ENCODE results near the gene STAU1. TPM values are rescaled to one million over a fixed set of nuclear protein-coding genes. Genes with fewer than 3 reads are reported as not detected.
"Not testable (repeated sequence)": the region's sequence is repeated elsewhere in the genome, so short reads cannot be mapped to it uniquely, and the experiment has no call there.

The STAU1 gene
- total RNA-seq, 2 experiments from 2014 or later, result 59.8 to 62.3 TPM

- ChIA-PET CTCF (interaction anchor here (1.1 kb wide), 1 partner anchor 106 kb away, joined by 3 read pairs; no protein-coding TSS in a partner anchor), POLR2A (interaction anchor here (0.6 kb wide), 2 partner anchors 13 to 23 kb away, joined by 4 read pairs; no protein-coding TSS in a partner anchor)
- Mint-ChIP-seq H3K4me1 (ENCODE audit: low read depth) (no peaks in the 10 kb centered on the region), H3K27me3 (no peaks in the 10 kb centered on the region), H3K36me3 (peaks cover 34% of the 10 kb centered on the region), H3K9me3 (no peaks in the 10 kb centered on the region), H3K27ac (no peak overlapping the region), H3K4me3 (no peak overlapping the region)
- DNase-seq, result no peak
- intact Hi-C loops (cut with micrococcal nuclease), result no loop called here
Measured at GRCh38 chr20:49110767-49111694, 77.1 kb downstream of the STAU1 start.

- Mint-ChIP-seq H3K4me3 (no peak overlapping the region), H3K4me1 (ENCODE audit: low read depth) (no peaks in the 10 kb centered on the region), H3K27ac (no peak overlapping the region), H3K36me3 (peaks cover 32% of the 10 kb centered on the region), H3K9me3 (no peaks in the 10 kb centered on the region), H3K27me3 (no peaks in the 10 kb centered on the region)
- POLR2A ChIA-PET, result no interaction called here
- no peak for DNase-seq
- intact Hi-C loops (cut with micrococcal nuclease), result no loop called here
- CTCF ChIA-PET, result interaction anchor here (1.0 to 1.4 kb wide), 2 partner anchors 11 to 111 kb away, joined by 3 to 4 read pairs; no protein-coding TSS in a partner anchor
Measured at GRCh38 chr20:49106328-49106727, 81.8 kb downstream of the STAU1 start.

GRCh38 chr20:49104979-49105547 lies 83.1 kb downstream of the STAU1 start:
- H3K4me3 Mint-ChIP-seq; H3K4me1 Mint-ChIP-seq (ENCODE audit: low read depth); H3K27ac Mint-ChIP-seq; DNase-seq; intact Hi-C loops (cut with micrococcal nuclease); H3K27me3 Mint-ChIP-seq; H3K9me3 Mint-ChIP-seq; POLR2A ChIA-PET: not testable (repeated sequence)
- CTCF ChIA-PET, result interaction anchor here (3.1 kb wide), 1 partner anchor 112 kb away, joined by 10 read pairs; no protein-coding TSS in a partner anchor
- H3K36me3 Mint-ChIP-seq, result peaks cover 29% of the 10 kb centered on the region

GRCh38 chr20:49104365-49104648 lies 83.8 kb downstream of the STAU1 start:
- Mint-ChIP-seq H3K9me3 (no peaks in the 10 kb centered on the region), H3K4me3 (no peak overlapping the region), H3K27ac (no peak overlapping the region), H3K4me1 (ENCODE audit: low read depth) (peaks cover 9% of the 10 kb centered on the region), H3K27me3 (no peaks in the 10 kb centered on the region), H3K36me3 (peaks cover 28% of the 10 kb centered on the region)
- CTCF ChIA-PET, result interaction anchor here (3.1 kb wide), 1 partner anchor 113 kb away, joined by 10 read pairs; no protein-coding TSS in a partner anchor
- POLR2A ChIA-PET, result no interaction called here
- intact Hi-C loops (cut with micrococcal nuclease), result no loop called here
- no peak for DNase-seq

- POLR2A ChIA-PET, result interaction anchor here (1.5 kb wide), 1 partner anchor 57 kb away, joined by 3 read pairs; the partner anchor contains the start of gene CSE1L
- intact Hi-C loops (cut with micrococcal nuclease), result no loop called here
Measured at GRCh38 chr20:49103647-49104364, 84.3 kb downstream of the STAU1 start.

GRCh38 chr20:49103019-49103418 lies 85.1 kb downstream of the STAU1 start:
- CTCF ChIA-PET, result interaction anchor here (3.1 kb wide), 1 partner anchor 114 kb away, joined by 10 read pairs; no protein-coding TSS in a partner anchor
- no peak for DNase-seq
- H3K27ac Mint-ChIP-seq, result no peak overlapping the region
- no peak overlapping the region for H3K4me3 Mint-ChIP-seq
- H3K36me3 Mint-ChIP-seq, result peaks cover 38% of the 10 kb centered on the region
- H3K4me1 Mint-ChIP-seq (ENCODE audit: low read depth), result peaks cover 10% of the 10 kb centered on the region
- POLR2A ChIA-PET, result interaction anchor here (1.5 kb wide), 1 partner anchor 57 kb away, joined by 3 read pairs; the partner anchor contains the start of gene CSE1L
- H3K9me3 Mint-ChIP-seq, result no peaks in the 10 kb centered on the region
- no peaks in the 10 kb centered on the region for H3K27me3 Mint-ChIP-seq
- intact Hi-C loops (cut with micrococcal nuclease), result no loop called here

More at GRCh38 chr20:49103647-49104364, 84.3 kb downstream of the STAU1 start:
- no peak for DNase-seq
- Mint-ChIP-seq H3K27ac (no peak overlapping the region), H3K9me3 (no peaks in the 10 kb centered on the region), H3K4me1 (ENCODE audit: low read depth) (peaks cover 10% of the 10 kb centered on the region), H3K36me3 (peaks cover 30% of the 10 kb centered on the region), H3K27me3 (no peaks in the 10 kb centered on the region), H3K4me3 (no peak overlapping the region)
- CTCF ChIA-PET, result interaction anchor here (3.1 kb wide), 1 partner anchor 114 kb away, joined by 10 read pairs; no protein-coding TSS in a partner anchor

- peaks cover 10% of the 10 kb centered on the region for H3K4me1 Mint-ChIP-seq (ENCODE audit: low read depth)
- no peaks in the 10 kb centered on the region for H3K9me3 Mint-ChIP-seq
- H3K4me3 Mint-ChIP-seq, result no peak overlapping the region
- POLR2A ChIA-PET, result interaction anchor here (0.6 kb wide), 1 partner anchor 9 kb away, joined by 3 read pairs; no protein-coding TSS in a partner anchor
- DNase-seq, result no peak
- intact Hi-C loops (cut with micrococcal nuclease), result no loop called here
- H3K27ac Mint-ChIP-seq, result peak overlapping the region; percentile 42
- no peaks in the 10 kb centered on the region for H3K27me3 Mint-ChIP-seq
- peaks cover 50% of the 10 kb centered on the region for H3K36me3 Mint-ChIP-seq
- CTCF ChIA-PET, result interaction anchor here (0.9 to 1.1 kb wide), 2 partner anchors 116 to 508 kb away, joined by 3 read pairs; no protein-coding TSS in a partner anchor
Measured at GRCh38 chr20:49100972-49101371, 87.2 kb downstream of the STAU1 start.

GRCh38 chr20:49100292-49100691 lies 87.8 kb downstream of the STAU1 start:
- POLR2A ChIA-PET; H3K27me3 Mint-ChIP-seq; H3K4me3 Mint-ChIP-seq; H3K9me3 Mint-ChIP-seq; intact Hi-C loops (cut with micrococcal nuclease); DNase-seq: not testable (repeated sequence)
- peaks cover 10% of the 10 kb centered on the region for H3K4me1 Mint-ChIP-seq (ENCODE audit: low read depth)
- peaks cover 50% of the 10 kb centered on the region for H3K36me3 Mint-ChIP-seq
- H3K27ac Mint-ChIP-seq, result peak overlapping the region; percentile 47
- CTCF ChIA-PET, result interaction anchor here (1.1 kb wide), 1 partner anchor 508 kb away, joined by 3 read pairs; no protein-coding TSS in a partner anchor

- peaks cover 10% of the 10 kb centered on the region for H3K4me1 Mint-ChIP-seq (ENCODE audit: low read depth)
- intact Hi-C loops (cut with micrococcal nuclease), result no loop called here
- no peak for DNase-seq
- ChIA-PET POLR2A (interaction anchor here (1.5 kb wide), 1 partner anchor 11 kb away, joined by 3 read pairs; no protein-coding TSS in a partner anchor), CTCF (no interaction called here)
- no peaks in the 10 kb centered on the region for H3K27me3 Mint-ChIP-seq
- H3K4me3 Mint-ChIP-seq, result no peak overlapping the region
- H3K27ac Mint-ChIP-seq, result no peak overlapping the region
- peaks cover 60% of the 10 kb centered on the region for H3K36me3 Mint-ChIP-seq
- no peaks in the 10 kb centered on the region for H3K9me3 Mint-ChIP-seq
Measured at GRCh38 chr20:49099011-49099410, 89.1 kb downstream of the STAU1 start.

- intact Hi-C loops (cut with micrococcal nuclease), result no loop called here
Measured at GRCh38 chr20:49098136-49098535, 90.0 kb downstream of the STAU1 start.

GRCh38 chr20:49097159-49097558 lies 91.0 kb downstream of the STAU1 start:
- DNase-seq, result no peak
- ChIA-PET CTCF (no interaction called here), POLR2A (no interaction called here)
- peaks cover 51% of the 10 kb centered on the region for H3K36me3 Mint-ChIP-seq
- H3K4me1 Mint-ChIP-seq (ENCODE audit: low read depth), result peaks cover 10% of the 10 kb centered on the region
- H3K4me3 Mint-ChIP-seq, result no peak overlapping the region
- intact Hi-C loops (cut with micrococcal nuclease), result no loop called here
- H3K27me3 Mint-ChIP-seq, result no peaks in the 10 kb centered on the region
- no peak overlapping the region for H3K27ac Mint-ChIP-seq
- no peaks in the 10 kb centered on the region for H3K9me3 Mint-ChIP-seq

More at GRCh38 chr20:49098136-49098535, 90.0 kb downstream of the STAU1 start:
- DNase-seq, result no peak
- POLR2A ChIA-PET, result interaction anchor here (1.5 kb wide), 1 partner anchor 11 kb away, joined by 3 read pairs; no protein-coding TSS in a partner anchor
- no peak overlapping the region for H3K27ac Mint-ChIP-seq
- no peak overlapping the region for H3K4me3 Mint-ChIP-seq
- H3K27me3 Mint-ChIP-seq, result no peaks in the 10 kb centered on the region
- peaks cover 10% of the 10 kb centered on the region for H3K4me1 Mint-ChIP-seq (ENCODE audit: low read depth)
- H3K36me3 Mint-ChIP-seq, result peaks cover 58% of the 10 kb centered on the region
- H3K9me3 Mint-ChIP-seq, result no peaks in the 10 kb centered on the region
- CTCF ChIA-PET, result no interaction called here
